ENCODE data around the gene BAHCC1. TPM values are rescaled to one million over a fixed set of nuclear protein-coding genes. Genes with fewer than 3 reads are reported as not detected.

The BAHCC1 gene
- total RNA-seq, 1 donor from 2014 or later = 47.8 TPM

DNA sequence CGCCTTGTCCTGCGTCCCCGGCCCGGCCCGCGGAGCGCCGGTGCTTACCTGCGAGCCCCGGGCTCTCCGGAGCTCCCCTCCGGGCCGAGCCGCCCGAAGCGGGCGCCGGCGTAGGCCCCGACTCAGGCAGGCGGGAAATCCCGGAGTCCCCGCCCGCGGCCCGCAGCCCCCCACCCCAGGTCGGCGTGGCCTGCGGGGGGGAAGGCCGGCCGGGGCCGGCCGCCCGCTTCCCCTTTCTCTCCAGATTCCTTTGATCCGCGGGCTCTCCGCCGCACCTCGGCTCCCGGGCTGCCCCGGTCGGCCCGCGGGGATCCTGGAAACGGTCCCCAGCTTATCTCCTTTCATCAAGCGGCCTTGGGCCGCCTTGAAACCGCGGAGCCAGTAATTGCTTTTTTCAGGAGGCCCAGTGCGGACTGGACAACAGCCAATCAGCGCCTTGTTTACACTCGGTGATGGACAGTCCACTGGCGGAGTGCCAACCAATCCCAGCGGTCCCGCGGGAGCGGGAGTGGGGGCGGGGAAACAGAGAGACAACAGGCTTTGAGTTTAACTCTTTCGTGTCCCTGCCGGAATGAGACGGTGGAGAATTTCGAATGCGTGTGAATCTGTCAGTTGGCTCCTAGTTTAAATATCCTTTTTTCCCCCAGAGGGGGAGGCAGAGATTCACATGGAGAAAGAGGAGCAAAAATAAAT is 1.4 kb upstream of the BAHCC1 start:
- peak; percentile 84 for ATAC-seq

DNA sequence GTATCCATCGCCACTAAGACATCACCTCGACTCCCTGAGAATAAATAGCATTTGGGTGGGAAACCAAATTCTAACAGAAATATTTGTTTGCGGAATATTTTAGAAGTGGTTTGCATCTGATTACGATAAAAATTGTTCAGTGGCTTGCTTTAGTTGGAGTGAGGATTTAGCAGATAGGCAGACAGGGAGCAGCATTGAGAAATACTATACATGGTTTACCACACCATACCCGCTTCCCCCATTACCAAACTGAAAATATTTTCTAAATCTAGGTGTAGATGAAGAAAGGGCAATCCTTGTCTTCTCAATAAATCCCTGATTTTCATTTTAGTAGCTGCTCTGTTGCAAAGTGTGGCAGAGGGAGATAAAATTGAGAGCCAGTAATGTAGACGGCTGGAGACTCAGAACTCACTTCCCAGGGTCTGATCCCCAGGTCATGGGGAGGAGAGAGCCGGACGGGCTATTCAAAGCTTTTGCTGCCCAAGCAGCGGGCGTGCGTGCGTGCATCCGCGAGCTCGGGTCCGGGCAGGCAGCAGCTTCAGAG is 808 bp upstream of the BAHCC1 start:
- intact Hi-C loops (cut with DNase I) = no loop called here
- DNase-seq (ENCODE audit: low spot score) (no peak), ATAC-seq (no peak)

More for the DNA sequence above, 1.4 kb upstream of the BAHCC1 start:
- peak; percentile 100 for DNase-seq (ENCODE audit: low spot score)
- intact Hi-C loops (cut with DNase I) = no loop called here

DNA sequence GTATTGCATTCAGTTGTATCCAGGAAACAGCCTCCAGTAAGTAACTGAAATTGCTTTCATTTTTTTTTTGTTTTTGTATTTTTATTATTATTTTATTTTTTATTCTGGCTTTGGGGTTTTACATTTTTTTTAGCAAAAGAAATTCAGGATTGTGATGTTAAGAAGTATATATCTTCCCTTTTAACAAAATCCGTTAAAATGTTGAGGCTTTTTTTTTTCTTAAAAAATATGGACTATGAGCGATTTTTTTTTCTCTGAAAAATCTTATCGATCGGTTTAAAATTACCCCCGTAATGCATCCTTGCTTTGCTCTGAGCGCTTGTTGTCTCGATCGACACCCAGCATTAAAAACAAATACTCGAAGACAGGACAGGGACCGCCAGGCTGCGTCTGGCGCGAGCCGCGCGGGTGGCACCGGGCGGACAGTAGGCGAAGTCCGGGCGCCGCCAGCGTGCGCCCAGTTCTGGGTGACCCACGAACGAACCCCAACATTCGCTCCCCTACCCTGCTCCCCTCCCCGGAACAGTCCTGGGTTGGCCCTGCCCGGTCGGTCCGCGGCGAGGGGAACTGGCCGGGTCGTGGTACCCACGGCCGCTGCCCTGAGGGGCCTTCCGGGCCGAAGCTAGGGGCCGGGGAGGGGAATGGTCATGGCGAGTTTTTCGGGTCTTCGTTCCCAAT is 482 bp downstream of the BAHCC1 start:
- ATAC-seq (no peak), DNase-seq (ENCODE audit: low spot score) (no peak)
- intact Hi-C loops (cut with DNase I) = no loop called here

DNA sequence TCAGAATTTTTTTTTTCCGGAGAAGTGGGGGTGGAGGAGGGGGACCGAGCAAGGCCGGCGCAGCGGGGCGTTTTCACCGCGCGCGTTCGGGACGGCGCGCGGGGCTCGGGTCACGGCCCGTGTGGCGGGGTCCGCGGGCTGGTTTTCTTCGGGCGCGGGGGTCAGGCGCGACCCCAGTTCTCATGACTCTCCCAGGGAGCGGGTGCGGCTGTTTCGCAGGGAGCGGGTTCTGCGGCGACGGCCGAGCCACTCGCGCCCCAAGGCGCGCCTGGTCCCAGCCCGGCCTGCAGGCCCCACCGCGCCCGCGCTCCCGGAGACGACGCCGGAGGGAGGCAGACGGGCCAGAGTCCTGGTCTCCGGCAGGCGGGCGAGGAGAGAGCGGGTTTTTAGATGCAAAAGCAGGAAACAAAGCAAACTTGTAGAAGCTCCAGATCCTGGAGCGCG is 1.0 kb downstream of the BAHCC1 start:
- intact Hi-C loops (cut with DNase I) = no loop called here
- DNase-seq (ENCODE audit: low spot score) (no peak), ATAC-seq (no peak)

DNA sequence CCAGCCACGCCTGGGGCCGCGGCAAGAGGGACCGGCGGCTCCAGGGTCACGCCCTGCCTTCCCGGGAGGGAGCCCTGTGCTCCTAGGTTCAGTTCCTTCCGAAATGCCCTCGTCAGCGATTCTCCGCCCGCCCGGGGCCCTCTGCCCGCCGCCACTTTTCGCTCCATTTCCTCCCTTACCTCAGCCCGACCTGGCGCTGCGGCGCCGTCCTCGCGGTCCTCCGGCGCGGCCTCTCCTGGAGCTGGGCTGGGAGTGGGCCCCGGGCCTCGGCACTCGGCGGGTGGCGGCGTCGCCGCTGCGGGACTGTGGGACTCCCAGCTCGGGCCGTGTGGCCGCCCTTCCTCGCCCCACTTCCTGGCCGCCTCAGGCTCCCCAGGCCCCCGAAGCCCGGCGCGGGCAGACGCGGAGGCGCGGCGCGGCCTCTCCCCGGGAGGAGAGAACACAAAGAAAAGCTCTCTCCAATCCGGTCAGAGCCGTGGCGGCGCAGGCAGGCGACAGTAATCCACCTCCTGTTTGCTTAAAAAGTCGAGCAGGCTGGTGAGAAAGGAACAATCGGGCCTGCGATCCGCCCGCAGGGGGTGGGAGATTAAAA is 1.6 kb downstream of the BAHCC1 start:
- intact Hi-C loops (cut with DNase I) = no loop called here
- DNase-seq (ENCODE audit: low spot score) (no peak), ATAC-seq (no peak)

DNA sequence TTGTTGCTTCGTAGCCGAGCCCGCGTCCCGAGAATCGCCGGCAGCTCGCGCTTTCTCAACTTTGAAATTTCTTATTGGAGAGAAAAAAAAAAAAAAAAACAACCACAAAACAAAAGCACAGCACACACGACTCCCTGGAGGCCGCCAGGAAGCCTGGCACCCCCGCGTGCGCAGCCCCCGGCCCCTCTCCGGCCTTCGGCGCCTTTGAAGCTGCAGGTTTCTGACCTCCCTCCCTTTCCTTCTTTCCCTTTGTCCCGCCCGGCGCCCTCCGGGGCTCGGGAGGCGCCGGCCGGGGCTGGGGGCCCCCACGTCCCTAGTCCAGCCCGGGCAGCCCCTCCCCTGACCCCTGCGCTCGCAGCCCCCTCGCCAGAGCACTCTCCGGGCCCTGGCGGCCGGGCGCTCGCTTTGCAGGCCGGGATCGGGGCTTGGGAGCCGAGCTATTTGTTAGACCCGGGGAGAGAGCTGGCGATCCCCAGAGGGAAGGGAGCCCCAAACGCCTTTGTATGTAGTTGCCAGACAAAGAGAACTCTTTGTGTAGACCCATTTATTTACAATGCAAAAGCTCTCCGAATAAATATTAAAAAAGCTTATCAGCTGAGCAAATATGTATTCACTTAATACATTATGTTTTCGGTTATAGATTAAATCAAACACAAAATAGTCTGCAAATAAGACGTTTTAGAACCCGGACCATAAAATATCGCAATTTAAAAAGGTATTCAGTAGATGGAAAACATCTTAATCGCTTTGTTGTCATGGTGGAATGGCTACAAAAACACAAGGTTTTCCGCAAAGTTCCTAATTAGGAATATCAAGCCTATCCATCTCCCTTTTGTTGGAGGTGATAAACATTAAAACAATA is 2.3 kb downstream of the BAHCC1 start:
- no peak for ATAC-seq
- intact Hi-C loops (cut with DNase I) = no loop called here
- DNase-seq (ENCODE audit: low spot score) = no peak

DNA sequence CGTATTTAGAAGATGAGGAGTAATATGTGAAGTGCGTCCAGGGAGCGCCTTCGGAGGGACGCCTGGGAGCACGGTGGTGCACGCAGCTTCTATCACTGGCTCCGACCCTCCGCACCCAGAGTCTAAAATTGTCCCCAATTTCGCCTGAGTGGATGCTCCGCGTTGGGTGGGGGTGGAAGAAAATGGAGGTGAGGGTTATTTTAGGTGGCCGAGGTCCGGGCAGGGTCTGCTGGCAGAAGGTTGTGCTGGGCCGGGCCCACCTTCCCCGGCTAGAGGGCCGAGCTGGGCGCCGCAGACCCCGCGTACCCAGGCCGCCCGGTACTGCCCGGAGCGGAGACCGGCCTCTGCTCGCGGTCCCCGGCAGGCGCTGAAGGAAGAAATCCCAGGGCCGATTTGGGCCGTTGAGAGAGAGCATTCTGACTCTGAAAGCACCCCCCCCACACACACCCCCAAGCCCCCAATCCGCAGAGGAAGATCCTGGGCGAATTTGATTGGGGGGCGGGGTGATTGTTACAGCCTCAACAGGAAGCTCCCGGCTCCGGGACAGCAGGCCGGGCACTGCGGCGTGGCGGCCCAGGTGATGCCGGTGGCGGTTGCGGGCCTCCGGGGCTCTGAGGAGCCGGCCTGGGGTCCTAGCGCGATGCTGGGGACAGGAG is 3.0 kb downstream of the BAHCC1 start:
- DNase-seq (ENCODE audit: low spot score) = no peak
- no peak for ATAC-seq
- intact Hi-C loops (cut with DNase I) = no loop called here

DNA sequence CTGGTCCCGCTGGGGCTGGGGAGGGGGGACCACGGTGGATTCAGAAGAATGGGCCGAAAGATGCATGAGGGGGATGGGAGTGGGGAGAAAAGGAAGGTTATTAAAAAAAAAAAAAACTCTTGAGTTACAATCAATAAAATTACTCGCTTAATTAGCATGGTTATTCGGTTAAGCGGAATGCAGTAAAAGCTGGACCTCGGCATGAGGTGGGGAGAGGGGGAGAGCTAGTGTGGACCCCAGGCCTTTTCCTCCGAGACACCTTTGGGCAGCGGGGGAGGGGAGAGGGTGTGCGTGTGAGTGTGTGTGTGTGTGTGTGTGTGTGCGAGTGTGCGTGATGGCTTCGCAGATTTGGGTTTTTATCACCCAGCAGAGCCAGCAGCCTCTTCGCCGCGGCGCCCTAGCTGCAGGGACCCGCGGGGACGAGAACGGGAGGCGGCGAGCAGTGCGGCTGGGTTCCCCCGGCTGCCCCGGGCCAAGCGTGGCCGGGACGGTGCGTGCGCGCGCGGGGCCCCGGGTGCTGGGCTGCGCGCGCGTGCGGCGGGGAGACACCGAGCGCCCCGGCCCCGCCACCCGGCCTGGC is 3.7 kb downstream of the BAHCC1 start:
- ATAC-seq = no peak
- intact Hi-C loops (cut with DNase I) = no loop called here
- no peak for DNase-seq (ENCODE audit: low spot score)

DNA sequence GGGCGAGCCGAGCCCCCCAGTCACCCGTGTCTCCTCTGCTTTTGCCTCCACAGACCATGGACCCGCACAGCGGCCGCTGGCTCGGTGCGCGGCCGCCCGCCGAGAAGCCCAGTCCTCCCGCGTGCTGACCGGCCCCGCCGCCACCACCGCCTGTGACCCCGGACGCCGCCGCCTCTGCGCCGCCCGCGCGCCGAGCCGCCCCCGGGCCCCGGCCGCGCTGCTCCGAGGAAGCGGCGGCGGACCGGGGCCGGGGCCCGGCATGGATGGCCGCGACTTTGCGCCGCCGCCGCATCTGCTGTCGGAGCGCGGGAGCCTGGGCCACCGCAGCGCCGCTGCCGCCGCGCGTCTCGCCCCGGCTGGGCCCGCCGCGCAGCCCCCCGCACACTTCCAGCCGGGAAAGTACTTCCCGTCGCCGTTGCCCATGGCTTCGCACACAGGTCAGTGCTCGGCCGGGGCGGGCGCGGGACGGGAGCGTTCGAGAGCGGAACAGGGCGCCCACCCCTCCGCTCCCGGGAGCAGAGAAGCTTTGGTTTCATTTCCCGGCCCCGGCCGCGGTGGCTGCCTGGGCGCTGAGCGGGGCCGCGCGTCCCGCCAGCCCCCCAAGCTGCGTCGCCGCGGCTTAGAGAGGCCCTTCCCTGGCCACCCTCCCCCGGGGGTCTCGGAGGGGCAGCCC is 4.4 kb downstream of the BAHCC1 start:
- no peak for DNase-seq (ENCODE audit: low spot score)
- intact Hi-C loops (cut with DNase I) = no loop called here
- ATAC-seq = no peak

DNA sequence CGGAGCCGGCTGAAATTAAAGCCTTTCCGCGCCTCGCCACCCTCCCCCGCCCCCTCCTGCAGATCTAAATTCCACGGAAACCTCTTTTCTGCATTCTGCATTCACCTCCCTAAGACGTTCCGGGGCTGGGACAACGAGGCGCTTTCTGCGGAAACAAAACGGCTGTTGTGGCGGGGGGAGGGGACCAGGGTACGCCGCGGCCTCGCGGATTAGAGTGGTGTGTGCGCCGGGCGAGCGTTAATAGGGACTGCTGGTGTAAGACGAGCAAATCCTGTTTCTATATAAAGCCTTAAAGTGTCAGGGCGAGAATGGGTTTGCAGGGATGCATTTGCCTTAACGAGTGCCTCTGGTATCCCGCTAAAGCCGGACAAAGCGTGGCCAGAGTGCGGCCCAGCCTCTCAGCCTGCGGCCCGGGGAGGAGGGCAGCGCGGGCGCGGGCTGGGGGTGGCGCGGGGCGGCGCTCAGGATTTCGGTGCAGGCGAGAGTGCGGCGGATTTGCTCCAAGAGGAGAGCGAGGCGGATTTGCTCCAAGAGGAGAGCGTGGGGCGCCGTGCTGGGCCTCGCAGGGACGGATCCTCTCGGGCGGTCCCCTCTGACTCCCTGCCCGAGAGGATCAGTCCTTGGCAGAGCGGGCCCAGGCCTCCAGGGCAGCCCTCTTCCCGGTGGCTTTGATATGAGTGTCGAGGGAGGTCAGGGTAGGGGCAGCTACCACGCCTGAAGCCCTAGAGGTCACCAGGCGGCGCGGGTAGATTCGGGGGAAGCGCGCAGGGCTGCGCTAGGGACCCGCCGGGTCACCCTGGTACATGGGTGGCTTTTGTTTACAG is 5.1 kb downstream of the BAHCC1 start:
- ATAC-seq = peak; percentile 20
- intact Hi-C loops (cut with DNase I) = no loop called here
- DNase-seq (ENCODE audit: low spot score) = no peak

DNA sequence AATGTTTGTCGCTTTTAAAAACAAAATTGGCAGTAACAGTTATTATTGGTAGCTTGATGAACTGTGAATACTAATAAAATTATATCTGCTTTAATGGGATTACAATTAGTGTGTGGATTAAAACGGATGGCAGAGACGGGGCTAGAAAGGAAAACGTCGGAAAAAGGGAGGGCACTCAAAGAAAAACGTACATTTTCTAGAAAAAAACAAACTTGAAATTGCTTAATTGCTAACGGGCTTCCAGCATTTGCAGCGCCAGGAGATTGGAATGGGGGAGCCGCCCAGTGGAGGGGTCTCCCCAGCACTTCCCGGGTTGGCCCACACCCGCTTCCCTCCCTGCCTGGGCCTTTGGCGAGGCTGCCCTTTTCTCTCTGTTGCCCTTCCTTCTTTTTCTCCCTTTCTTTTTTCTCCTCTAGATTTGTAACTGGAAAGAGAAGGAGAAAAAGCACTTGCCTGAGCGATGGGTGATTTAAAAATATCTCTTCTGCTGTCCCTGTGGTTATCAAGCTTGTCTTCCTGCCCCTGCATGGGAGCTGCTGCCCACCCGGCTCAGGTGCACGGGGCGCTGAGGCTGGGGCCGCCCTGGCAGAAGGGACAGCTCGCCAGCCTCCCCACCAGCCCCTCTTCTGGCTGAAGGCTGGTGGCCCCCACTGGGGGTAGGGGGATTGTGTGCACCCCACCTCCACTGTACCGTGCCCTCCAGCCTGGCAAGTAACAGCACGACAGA is 5.9 kb downstream of the BAHCC1 start:
- ATAC-seq (no peak), DNase-seq (ENCODE audit: low spot score) (no peak)
- intact Hi-C loops (cut with DNase I) = no loop called here

DNA sequence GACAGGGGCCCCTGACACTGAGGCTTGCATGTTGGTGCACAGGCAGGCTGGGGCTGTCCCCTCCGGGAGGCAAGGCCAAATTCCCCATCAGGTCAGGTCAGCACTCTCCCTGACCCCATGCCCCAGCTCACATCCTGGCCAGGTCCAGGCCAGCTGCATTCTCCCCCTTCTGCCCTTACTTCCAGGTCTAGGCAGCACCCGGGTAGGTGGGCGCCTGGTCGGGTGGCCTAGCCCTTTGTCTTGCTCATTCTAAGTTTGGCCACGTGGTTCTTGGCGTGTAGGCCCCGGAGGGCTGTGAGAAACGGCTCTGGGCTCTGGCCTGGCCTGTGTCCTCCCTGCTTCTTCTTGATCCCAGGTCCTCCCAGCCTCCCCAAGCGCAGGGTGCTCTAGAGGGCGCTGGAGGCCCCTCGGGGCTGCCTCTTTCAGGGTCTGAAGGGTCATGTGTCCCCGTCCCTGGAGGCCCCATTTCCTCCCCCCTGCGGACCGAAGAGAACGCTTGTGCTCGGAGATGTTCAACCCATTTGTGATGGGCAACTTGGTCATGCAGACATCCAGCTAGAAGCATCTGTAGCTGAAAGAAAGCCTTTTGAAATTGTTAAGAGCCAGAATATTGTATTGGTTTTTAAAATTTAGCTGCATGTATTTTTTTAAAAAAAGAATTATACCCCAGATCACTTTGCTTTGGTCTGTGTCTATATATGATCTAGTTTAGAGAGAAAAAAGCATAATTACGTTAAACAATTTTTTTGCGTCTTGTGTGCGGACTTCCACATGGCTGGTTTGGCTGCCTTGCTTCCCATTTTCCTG is 6.7 kb downstream of the BAHCC1 start:
- ATAC-seq = peak; percentile 12
- no peak for DNase-seq (ENCODE audit: low spot score)
- intact Hi-C loops (cut with DNase I) = no loop called here

DNA sequence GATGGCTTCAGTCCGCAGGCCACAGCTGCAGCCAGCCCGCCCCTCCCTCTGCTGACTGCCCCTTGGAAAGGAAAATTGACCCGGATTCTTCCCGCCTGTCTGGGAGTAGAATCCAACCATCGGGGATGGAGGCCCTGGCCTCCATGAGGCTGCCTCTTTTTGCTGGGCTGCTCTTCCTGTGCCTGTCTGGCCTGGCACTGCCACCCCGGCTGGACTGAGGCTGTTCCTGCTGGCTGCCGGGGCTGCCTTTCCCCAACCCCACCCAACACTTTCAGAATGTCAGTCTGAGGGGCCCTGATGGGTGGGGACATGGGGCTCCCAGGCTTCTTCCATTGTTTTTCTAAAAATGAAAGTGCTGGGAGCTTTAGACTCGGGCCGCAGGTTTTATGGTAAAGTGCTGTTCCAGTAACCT is 7.3 kb downstream of the BAHCC1 start:
- no peak for ATAC-seq
- intact Hi-C loops (cut with DNase I) = no loop called here
- no peak for DNase-seq (ENCODE audit: low spot score)

DNA sequence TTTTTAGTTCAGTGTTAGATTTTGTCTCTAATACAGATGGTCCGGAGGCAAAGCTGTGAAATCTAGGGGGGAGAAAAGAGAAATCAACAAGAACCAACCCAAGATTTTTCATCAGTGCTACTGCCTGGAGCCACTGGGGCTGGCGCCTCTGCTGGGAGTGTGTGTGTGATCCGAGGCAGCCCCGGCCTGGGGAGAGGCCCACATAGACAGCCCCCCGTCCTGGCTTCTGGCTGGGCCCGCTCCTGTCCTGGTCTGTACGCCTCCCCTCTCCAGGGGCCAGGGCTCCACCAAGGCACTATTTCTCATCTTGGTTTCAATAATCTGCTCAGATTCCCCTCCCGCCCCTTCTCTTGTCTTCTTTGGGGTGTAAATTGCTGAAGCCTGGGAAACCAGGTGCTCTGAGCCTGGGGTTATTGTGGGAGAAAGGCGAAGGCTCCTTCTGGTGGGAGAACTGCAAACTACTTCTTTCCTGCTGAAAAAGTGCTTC is 7.8 kb downstream of the BAHCC1 start:
- DNase-seq (ENCODE audit: low spot score) = no peak
- peak; percentile 12 for ATAC-seq
- intact Hi-C loops (cut with DNase I) = no loop called here

DNA sequence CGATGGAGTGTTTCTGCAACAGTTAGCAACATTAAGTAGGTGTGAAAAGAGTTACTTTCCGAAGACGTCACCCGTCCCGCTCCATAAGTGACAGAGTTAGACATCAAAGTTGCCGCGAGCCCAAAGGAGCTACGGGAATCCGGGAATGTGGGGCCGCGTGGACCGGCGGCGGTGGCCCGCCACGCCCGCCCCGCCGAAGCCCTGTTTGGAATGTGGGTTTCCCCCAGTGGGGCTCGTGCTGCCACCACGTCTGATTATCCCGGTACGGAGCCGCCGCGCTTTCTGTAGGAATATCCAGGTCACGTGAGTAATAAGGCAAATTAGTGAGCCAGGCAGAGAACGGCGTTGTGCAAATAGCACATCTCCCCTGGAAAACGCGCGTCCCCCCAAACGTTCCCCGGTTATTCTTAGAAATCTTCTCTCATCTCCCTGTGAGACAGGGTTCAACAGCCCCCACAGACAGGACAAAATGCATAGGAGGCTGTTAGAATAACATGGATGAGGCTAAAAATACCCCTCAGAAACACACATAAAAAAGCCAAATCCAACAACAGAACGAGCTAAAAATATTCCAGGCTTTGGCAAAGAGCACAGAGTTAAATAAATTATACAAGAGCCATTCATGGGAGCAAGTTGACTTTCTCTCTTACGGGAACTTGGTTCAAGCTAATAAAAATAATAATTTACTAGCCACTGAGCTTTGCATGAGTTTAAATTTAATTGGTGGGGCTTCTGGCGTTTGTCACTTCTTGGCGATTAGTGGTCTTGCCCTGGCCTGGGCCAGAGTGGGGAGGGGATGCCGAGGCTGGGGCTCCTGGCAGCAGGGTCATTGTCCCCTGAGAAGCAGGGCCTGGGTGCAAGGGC is 8.6 kb downstream of the BAHCC1 start:
- DNase-seq (ENCODE audit: low spot score) (no peak), ATAC-seq (no peak)
- intact Hi-C loops (cut with DNase I) = no loop called here

Data from sciatic nerve (tissue), 2 donors.